GM12873 (cell line): ENCODE measurements around the gene RASD2.

Experiments
- TF ChIP-seq, protein P1 (sequence below): IDR thresholded peaks from 2 replicates; pipeline ENCODE4 v1.5.1; 2012; ENCODE audit warnings: low read depth, mild to moderate bottlenecking, moderate library complexity, low read length, control low read depth; ENCODE audit not compliant: insufficient read depth; ENCODE audit errors: missing control alignments

Gene RASD2

GRCh38 chr22:35597692-35598395 lies 57.2 kb downstream of the RASD2 start:
- TF ChIP-seq, protein P1, sequence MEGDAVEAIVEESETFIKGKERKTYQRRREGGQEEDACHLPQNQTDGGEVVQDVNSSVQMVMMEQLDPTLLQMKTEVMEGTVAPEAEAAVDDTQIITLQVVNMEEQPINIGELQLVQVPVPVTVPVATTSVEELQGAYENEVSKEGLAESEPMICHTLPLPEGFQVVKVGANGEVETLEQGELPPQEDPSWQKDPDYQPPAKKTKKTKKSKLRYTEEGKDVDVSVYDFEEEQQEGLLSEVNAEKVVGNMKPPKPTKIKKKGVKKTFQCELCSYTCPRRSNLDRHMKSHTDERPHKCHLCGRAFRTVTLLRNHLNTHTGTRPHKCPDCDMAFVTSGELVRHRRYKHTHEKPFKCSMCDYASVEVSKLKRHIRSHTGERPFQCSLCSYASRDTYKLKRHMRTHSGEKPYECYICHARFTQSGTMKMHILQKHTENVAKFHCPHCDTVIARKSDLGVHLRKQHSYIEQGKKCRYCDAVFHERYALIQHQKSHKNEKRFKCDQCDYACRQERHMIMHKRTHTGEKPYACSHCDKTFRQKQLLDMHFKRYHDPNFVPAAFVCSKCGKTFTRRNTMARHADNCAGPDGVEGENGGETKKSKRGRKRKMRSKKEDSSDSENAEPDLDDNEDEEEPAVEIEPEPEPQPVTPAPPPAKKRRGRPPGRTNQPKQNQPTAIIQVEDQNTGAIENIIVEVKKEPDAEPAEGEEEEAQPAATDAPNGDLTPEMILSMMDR = no peak

DNA sequence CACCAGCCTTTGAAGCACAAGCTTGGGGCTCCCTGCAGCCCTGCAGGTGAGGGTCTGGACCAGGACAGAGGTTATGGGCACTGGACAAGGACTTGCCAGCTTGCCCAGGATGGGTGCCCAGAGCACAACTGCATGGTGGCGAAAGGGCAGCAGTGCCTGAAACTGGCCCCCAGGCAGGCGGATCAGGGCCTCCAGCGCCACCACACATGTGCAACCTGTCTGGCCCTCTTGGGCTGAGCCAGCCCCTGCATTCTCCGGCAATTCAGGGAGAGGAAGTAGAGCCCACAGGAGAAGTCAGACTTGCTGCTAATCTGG lies 57.7 kb downstream of the RASD2 start:
- TF ChIP-seq, protein P1 = no peak

DNA sequence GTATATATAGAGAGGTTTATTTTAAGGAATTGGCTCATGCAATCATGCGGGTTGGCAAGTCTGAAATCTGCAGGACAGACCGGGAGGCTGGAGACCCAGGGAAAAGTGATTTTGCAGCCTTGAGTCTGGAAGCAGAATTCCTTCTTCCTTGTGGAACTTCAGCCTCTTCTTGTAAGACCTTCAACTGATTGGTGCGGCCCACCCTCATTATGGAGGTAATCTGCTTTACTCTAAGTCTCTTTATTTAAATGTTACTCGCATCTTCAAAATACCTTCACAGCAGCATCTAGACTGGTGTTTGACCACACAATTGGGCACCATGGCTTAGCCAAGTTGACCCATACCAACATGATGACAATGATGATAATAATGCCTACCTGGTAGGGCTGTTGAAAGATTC lies 58.7 kb downstream of the RASD2 start:
- TF ChIP-seq, protein P1 = no peak

GRCh38 chr22:35600476-35600875 lies 59.8 kb downstream of the RASD2 start:
- TF ChIP-seq, protein P1 = no peak

GRCh38 chr22:35601013-35601580 lies 60.5 kb downstream of the RASD2 start:
- TF ChIP-seq, protein P1 = no peak

DNA sequence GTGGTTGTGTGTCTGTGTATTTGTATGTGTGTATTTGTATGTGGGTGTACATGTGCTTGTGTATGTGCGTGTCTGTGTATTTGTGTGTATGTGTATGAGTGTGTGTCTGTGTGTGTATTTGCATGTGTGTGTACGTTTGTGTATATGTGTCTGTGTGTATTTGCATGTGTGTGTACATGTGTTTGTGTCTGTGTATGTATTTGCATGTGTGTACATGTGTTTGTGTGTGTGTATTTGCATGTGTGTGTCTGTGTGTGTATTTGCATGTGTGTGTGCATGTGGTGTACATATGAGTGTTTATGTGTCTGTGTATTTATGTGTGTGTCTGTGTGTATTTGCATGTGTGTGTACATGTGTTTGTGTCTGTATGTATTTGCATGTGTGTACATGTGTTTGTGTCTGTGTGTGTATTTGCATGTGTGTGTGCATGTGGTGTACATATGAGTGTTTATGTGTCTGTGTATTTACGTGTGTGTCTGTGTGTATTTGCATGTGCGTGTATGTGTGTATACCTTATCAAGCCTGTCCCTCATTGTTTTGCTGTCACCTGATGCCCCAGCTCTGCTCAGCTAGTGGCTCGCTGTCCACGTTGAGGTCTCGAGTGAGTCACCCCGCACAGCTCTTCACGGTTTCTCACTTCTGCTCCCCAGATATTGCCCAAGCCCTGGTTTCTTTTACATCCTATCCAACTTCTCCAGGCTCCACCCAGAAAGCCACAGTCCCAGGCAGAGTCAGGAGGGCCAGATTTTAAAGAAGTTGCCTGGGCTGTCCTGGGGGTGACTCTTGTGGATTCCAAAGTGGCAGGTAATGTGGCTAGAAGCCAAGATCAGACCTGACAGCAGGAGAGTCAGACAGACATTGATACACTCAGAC lies 61.3 kb downstream of the RASD2 start:
- TF ChIP-seq, protein P1 = no peak
